HT-29 (cell line): ENCODE results near the gene MAST1. TPM values are rescaled to one million over a fixed set of nuclear protein-coding genes. Genes with fewer than 3 reads are reported as not detected.
"Not testable (repeated sequence)": the region's sequence is repeated elsewhere in the genome, so short reads cannot be mapped to it uniquely, and the experiment has no call there.

Source experiments
- DNase-seq: peaks from one replicate; pipeline ENCODE4 v3.0.0-alpha.2; 2015; ENCODE audit warnings: low spot score
- small RNA-seq: library from RNA; depleted of rRNA; stranded (forward); fragments of <200 nt; gene quantifications from one replicate; pipeline ENCODE3, GENCODE V24; 2014
- total RNA-seq: library from RNA; depleted of rRNA; stranded (reverse); fragments of >200 nt; shearing (Covaris generic); gene quantifications from 2 replicates; pipeline ENCODE4 v1.2.3, GENCODE V29; 2014; rRNA removed

Gene MAST1
- total RNA-seq, 1 experiment from 2014 or later = 0.58 TPM

DNA sequence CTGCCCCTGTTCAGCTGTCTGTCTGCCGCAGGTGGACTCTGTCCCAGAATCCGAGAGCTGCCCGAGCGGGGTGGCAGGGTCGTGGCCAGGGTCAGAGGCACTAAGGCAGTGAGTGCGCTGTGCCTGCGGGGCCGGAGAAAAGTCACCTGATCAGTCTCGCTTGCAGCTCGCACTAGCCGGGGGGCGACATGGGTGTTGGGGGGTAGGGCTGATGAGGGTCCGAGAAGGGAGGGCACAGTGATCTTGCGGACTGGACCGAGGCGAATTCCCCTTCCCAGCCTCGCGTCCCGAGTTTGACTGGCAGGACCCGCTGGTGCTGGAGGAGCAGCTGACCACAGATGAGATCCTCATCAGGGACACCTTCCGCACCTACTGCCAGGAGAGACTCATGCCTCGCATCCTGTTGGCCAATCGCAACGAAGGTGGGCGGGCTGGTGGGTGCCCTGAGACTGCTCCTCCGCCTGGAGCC lies 53.3 kb downstream of the MAST1 start:
- no peak for DNase-seq

DNA sequence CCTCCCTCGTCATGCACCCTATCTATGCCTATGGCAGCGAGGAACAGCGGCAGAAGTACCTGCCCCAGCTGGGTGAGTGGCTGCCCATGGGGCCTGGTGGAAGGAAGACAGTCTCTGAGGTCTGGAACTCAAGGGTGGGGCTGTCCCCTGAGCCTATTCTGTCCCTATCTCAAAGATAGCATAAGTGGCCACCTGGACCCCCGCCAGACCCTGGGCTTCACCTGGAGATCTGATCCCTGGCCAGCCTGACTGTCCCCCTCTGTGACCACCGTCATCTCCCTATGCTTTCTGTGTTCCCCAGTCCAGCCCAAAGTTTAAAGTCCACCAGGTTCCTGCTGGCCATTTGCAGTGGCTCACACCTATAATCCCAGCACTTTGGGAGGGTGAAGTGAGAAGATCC lies 55.3 kb downstream of the MAST1 start:
- no peak for DNase-seq

DNA sequence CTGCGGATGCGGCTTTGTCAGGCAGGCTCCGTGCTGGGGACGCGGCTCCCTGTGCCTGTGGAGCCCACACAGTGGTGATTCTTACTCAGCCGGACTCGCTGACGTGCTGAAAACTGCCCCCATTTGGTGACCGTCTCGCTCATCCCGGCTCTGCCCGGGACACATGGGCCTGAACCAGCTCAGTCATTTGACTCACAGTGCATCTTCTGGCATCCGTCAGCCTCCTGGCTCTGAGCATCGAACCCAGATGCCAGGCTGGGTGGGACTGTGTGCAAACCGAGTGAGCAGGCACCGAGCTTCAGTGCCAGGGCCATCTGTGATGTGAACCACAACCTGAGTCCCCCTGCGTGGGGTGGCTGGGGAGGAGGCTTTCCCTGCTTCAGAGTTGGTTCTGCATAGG lies 58.1 kb downstream of the MAST1 start:
- DNase-seq = no peak

DNA sequence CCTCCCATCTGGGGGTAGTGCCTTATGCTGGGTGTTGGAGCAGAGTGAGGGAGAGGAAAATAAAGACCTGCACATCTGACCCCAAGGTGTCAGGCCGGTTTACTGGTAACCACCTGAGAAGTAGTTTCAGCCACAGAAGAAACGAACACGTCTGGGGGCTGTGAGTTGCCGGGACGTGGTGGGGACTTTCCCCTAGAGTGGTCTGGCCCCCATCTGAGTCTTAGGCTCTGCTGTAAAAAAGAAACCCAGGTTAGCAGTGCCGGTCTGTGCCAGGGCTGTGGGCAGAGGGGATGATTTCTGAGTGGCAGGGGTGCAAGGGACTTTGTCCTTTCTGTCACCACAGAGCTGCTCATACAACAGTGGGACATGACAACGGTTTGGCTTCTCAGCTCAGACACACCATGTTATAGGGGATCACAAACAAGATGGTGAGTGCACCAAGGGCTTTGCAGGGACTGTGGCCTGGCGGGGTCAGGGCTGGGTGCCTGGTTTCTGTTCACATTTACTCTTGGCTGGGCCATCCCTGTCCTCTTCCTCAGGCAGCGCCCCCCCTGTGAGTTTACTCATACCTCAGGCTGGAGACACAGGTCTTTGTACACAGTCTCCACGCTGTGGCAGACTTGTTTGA lies 61.7 kb downstream of the MAST1 start:
- no peak for DNase-seq

DNA sequence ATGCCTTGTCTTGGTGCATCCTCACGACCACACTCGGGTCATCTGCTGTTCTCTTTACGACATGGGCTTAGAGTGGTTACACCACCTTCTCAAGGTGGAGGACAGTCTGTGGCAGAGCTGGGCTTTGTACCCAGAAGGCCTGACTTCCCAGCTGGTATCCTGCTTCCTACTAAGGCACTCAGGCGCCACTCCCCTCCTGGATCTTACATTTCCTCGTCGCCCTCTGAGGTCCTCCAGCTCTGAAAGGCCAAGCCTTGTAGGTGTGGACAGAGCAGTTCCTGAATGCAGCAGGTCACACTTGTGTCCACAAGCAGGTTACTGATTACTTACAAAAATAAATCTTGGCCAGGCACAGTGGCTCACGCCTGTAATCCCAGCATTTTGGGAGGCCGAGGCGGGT lies 68.9 kb downstream of the MAST1 start:
- no peak for DNase-seq

DNA sequence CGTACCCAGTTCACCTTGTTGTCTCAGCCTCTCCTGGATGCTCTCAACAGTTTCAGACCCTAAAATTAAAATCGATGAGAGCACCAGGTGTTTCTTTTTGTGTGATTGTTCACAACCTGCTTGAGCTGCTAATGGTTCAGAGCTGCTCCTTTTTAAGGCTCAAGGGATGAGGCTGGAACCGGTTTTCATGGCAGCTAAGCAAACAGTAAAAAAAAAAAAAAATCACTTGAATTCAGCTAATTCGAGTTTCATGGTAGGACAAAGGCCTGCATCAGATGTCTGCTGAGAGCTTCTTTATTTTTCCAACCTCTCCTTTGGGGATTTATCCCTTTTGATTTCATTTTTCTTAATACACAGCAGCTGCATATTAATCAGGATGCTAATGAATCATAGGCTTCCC lies 74.3 kb downstream of the MAST1 start:
- DNase-seq = no peak

DNA sequence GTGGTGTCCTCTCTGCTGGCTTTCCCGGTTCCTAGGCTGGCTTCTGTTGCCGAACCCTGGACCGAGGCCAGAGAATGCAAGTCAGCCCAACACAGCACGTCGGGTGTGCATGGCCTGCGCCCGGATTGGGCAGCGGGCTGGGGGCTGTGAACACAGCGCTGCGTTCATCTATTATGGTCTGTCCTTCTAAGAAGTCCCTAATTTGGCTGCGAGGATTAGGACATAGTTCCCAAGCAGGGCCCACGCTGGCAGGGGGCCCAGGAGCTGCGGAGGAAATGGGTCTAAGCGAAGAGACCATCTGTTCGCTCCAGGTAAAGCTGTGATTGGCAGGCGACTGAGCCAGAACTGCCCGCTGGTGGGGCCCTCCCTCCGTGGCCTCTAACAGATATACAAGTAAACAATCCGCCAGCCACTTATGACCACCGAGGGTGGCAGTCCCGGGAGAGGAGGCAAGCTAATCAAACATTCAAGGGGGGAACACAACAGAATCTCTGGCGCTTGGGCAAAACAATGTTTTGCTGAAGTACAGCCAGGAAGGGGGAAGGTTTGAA lies 74.8 kb downstream of the MAST1 start:
- no peak for DNase-seq

DNA sequence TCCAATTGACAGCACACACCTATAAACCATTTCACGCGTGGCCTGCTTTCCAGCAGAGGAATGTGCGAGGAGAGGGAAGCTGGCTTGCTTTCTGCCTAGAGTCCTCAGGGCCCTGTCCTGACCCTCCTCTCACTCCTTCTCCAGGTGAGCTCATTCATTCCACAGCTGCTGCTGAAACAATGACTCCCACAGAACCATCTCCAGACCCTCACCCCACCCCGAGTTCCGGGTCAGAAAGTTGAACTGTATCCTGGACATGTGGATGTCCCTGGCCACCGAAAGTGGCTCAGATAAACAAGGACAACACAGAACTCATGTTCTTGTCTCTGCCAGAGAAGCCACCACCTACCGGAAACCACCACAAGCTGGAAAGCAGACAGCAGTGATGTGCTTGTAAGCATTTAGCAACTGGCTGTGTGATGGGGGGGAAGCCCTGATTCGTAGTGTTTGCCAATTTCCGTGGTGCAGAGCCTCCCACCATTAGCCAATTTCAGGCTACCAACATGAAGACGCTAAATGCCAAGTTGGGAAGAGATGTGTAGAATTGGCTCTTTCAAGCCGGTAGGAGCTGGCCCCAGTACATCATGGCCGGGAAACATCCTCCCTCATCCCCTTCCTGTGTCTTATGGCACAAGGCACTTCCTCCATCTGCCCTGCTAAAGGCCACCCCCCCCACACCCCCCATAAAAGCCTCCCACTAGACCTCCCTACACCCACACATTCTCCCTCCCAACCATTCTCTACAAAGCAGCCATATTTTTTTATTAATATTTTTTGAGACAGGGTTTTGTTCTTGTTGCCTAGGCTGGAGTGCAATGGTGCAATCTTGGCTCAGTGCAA lies 75.8 kb downstream of the MAST1 start:
- no peak for DNase-seq

DNA sequence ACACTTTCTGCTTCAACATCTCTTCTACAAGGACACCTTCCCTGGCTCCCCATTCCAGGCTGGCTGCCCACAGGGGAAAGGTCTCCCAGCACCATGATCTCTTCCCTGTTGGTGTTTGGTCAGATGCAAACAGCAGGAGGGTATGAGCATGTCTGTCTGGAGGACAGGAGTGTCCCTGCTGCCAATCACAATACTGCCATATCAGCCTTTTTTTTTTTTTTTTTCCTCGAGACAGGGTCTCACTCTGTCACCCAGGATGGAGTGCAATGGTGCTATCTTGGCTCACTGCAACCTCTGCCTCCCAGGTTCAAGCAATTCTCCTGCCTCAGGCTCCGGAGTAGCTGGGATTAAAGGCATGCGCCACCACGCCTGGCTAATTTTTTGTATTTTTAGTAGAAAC lies 77.5 kb downstream of the MAST1 start:
- DNase-seq = not testable (repeated sequence)

DNA sequence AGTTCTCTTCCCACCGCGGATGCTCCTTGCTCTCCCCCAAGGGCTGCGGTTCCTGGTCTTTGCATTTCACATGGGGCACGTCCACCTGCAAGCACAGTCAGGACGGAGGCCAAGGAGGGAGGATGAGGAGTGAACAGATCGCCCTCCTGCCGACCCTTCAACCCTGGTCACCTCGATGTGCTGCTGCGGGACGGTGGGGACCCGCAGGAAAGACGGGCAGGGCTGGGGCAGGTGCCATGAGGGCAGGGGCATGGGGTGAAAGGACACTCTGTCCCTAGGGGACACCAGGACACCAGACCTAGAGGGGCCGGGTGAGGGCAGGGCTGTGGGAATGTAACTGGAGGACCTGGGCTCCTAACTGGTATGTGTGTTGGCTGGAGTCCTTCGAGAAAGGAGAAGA lies 79.9 kb downstream of the MAST1 start:
- no peak for DNase-seq

DNA sequence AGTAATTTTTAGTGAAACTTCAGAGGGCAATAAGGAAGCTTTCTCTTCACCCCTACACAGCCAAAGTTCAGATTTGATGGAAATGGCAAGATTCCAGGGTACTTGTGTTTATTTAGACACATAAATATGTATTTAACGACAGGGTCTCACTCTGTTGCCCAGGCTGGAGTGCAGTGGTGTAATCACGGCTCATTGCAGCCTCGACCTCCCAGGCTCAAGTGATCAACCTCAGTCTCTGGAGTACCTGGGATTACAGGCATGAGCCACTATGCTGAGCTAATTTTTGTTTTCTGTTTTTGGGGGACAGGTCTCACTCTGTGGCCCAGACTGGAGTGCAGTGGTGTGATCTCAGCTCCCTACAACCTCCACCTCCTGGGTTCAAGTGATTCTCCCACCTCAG lies 82.7 kb downstream of the MAST1 start:
- DNase-seq = no peak

DNA sequence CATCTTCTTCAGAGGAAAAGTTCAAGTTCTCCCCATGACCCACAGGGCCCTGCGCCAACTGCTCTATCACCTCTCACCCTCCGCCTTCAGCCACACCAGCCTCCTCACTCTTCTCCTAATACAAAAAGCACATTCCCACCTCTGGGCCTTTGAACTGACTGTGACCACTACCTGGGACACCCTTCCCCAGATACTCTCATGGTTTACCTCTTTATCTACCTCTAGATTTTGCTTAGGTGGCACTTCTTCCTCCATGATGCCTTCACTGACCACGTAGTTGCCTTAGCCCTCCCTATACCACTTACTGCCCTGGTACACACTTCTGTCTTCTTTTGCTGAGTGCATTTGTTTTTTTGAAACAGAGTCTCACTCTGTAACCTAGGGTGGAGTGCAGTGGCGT lies 84.6 kb downstream of the MAST1 start:
- no peak for DNase-seq

Small RNA genes within 50 kb of the gene (small RNA-seq; reads per million reads assigned to genes)
- gene MIR5695 (not detected), gene MIR6794 (not detected)

Other genes starting within 250 kb of the MAST1 start
- 1.6 and 2.0 TPM in 2 replicates for gene ZNF490, start 227.7 kb upstream of the MAST1 start, total RNA-seq
- gene ZNF791, start 227.6 kb upstream of the MAST1 start, total RNA-seq = 3.0 and 4.4 TPM in 2 replicates
- gene MAN2B1, start 171.8 kb upstream of the MAST1 start, total RNA-seq = 18.4 and 35.1 TPM in 2 replicates
- 21.7 and 22.1 TPM in 2 replicates for gene WDR83, start 171.7 kb upstream of the MAST1 start, total RNA-seq
- gene DHPS, start 156.6 kb upstream of the MAST1 start, total RNA-seq = 95.0 and 95.4 TPM in 2 replicates
- gene GNG14, start 150.5 kb upstream of the MAST1 start, total RNA-seq = not detected in 2 replicates
- gene FBXW9, start 141.9 kb upstream of the MAST1 start, total RNA-seq = 32.9 and 38.0 TPM in 2 replicates
- gene TNPO2, start 114.6 kb upstream of the MAST1 start, total RNA-seq = 24.5 TPM in 2 replicates
- gene TRIR, start 103.8 kb upstream of the MAST1 start, total RNA-seq = 258 and 260 TPM in 2 replicates
- 90.4 and 105 TPM in 2 replicates for gene GET3, start 101.0 kb upstream of the MAST1 start, total RNA-seq
- gene BEST2, start 86.7 kb upstream of the MAST1 start, total RNA-seq = 0.37 and 0.48 TPM in 2 replicates
- 64.1 and 72.2 TPM in 2 replicates for gene HOOK2, start 63.0 kb upstream of the MAST1 start, total RNA-seq
- 568 and 620 TPM in 2 replicates for gene JUNB, start 47.0 kb upstream of the MAST1 start, total RNA-seq
- 378 and 396 TPM in 2 replicates for gene PRDX2, start 36.7 kb upstream of the MAST1 start, total RNA-seq
- gene THSD8, start 36.4 kb upstream of the MAST1 start, total RNA-seq = 0.10 TPM in 1 of 2 replicates, not detected in the other
- 48.2 and 55.4 TPM in 2 replicates for gene RNASEH2A, start 31.9 kb upstream of the MAST1 start, total RNA-seq
- 0.13 and 0.16 TPM in 2 replicates for gene RTBDN, start 3.9 kb upstream of the MAST1 start, total RNA-seq
- gene DNASE2, start 42.9 kb downstream of the MAST1 start, total RNA-seq = 20.9 and 27.6 TPM in 2 replicates
- gene KLF1, start 48.7 kb downstream of the MAST1 start, total RNA-seq = not detected in 2 replicates
- 24.6 and 27.2 TPM in 2 replicates for gene GCDH, start 52.6 kb downstream of the MAST1 start, total RNA-seq
- not detected in 2 replicates for gene SYCE2, start 80.8 kb downstream of the MAST1 start, total RNA-seq
- gene FARSA, start 95.2 kb downstream of the MAST1 start, total RNA-seq = 84.6 and 96.2 TPM in 2 replicates
- gene CALR, start 100.1 kb downstream of the MAST1 start, total RNA-seq = 803 and 831 TPM in 2 replicates
- 217 TPM in 2 replicates for gene RAD23A, start 107.3 kb downstream of the MAST1 start, total RNA-seq
- gene GADD45GIP1, start 118.7 kb downstream of the MAST1 start, total RNA-seq = 75.2 and 80.9 TPM in 2 replicates
- 0.31 TPM in 1 of 2 replicates, not detected in the other for gene DAND5, start 131.1 kb downstream of the MAST1 start, total RNA-seq
- gene NFIX, start 157.0 kb downstream of the MAST1 start, total RNA-seq = 22.4 and 32.3 TPM in 2 replicates